Transverse colon (tissue), 3 donors: ENCODE data around the gene CNDP2.

Experiments
- EP300 ChIP-seq: sonication (generic); formaldehyde crosslinking; IDR thresholded peaks from one replicate; pipeline ENCODE4 v1.6.1; 2017; ENCODE audit warnings: antibody characterized with exemption, low read depth
- TF ChIP-seq, protein P1 (sequence below), 5 experiments: fragments of 200-600 bp in 3 of 5; fragments of 450-650 bp in 2 of 5; sonication (generic) in 3 of 5; IDR thresholded peaks; 1 replicate in 2 of 5; 2 replicates in 3 of 5; pipeline ENCODE4 v1.5.1; 2016 to 2017; ENCODE audit warnings: antibody characterized with exemption in 5 of 5, inconsistent platforms in 3 of 5, mild to moderate bottlenecking in 2 of 5, moderate library complexity in 1 of 5

DNA sequence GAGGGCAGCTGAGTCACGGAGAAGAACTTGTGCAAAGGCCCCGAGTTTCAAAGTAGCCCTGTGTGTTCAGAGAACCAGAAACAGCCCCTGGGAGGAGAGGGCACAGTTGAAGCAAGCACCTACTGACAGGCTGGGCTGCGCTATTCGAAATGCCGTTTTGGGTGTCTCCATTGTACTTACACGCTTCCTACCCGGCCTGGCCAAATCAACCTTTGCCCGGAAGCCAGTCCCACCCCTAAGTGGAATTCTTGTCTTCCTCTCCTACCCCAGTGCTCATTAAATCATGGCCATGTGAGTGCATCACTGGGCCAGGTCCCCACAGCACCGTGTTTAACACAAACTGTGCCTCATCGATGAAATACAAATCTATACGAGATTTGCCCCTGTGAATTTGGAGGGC is 45.0 kb upstream of the CNDP2 start:
- TF ChIP-seq, protein P1, sequence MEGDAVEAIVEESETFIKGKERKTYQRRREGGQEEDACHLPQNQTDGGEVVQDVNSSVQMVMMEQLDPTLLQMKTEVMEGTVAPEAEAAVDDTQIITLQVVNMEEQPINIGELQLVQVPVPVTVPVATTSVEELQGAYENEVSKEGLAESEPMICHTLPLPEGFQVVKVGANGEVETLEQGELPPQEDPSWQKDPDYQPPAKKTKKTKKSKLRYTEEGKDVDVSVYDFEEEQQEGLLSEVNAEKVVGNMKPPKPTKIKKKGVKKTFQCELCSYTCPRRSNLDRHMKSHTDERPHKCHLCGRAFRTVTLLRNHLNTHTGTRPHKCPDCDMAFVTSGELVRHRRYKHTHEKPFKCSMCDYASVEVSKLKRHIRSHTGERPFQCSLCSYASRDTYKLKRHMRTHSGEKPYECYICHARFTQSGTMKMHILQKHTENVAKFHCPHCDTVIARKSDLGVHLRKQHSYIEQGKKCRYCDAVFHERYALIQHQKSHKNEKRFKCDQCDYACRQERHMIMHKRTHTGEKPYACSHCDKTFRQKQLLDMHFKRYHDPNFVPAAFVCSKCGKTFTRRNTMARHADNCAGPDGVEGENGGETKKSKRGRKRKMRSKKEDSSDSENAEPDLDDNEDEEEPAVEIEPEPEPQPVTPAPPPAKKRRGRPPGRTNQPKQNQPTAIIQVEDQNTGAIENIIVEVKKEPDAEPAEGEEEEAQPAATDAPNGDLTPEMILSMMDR (IDR thresholded peaks at IDR 0.05) = no peak
- no peak for TF ChIP-seq EP300
